ENCODE results near the gene PDE2A.
A peak's percentile ranks its signal among the peaks of the same experiment; 100 is the strongest.

Gene PDE2A

GRCh38 chr11:72541257-72541974 lies 132.8 kb downstream of the PDE2A start:
- no peaks in the 10 kb centered on the region for H3K4me1 ChIP-seq (ENCODE audit: control insufficient read depth, insufficient read depth, low read length)
- DNase-seq (ENCODE audit: low read depth): no peak
- no peak overlapping the region for H3K9ac ChIP-seq (ENCODE audit: low read length)
- H3K36me3 ChIP-seq (ENCODE audit: control insufficient read depth, insufficient read depth, low read length, severe bottlenecking): no peaks in the 10 kb centered on the region
- H3K4me3 ChIP-seq (ENCODE audit: low read length): no peak overlapping the region
- H3K9me3 ChIP-seq (ENCODE audit: control insufficient read depth, low read length): no peaks in the 10 kb centered on the region
- peaks cover 84% of the 10 kb centered on the region for H3K27me3 ChIP-seq (replicated peaks; ENCODE audit: control insufficient read depth, insufficient read depth, low read length)

GRCh38 chr11:72537051-72537450 lies 137.2 kb downstream of the PDE2A start:
- no peaks in the 10 kb centered on the region for H3K9me3 ChIP-seq (ENCODE audit: control insufficient read depth, low read length)
- peaks cover 59% of the 10 kb centered on the region for H3K27me3 ChIP-seq (replicated peaks; ENCODE audit: control insufficient read depth, insufficient read depth, low read length)
- H3K36me3 ChIP-seq (ENCODE audit: control insufficient read depth, insufficient read depth, low read length, severe bottlenecking): no peaks in the 10 kb centered on the region
- H3K4me1 ChIP-seq (ENCODE audit: control insufficient read depth, insufficient read depth, low read length): no peaks in the 10 kb centered on the region
- H3K9ac ChIP-seq (ENCODE audit: low read length): no peak overlapping the region
- no peak for DNase-seq (ENCODE audit: low read depth)
- no peak overlapping the region for H3K4me3 ChIP-seq (ENCODE audit: low read length)

GRCh38 chr11:72535194-72535547 lies 139.1 kb downstream of the PDE2A start:
- Histone ChIP-seq H3K4me1 (ENCODE audit: control insufficient read depth, insufficient read depth, low read length) (no peaks in the 10 kb centered on the region), H3K27me3 (replicated peaks; ENCODE audit: control insufficient read depth, insufficient read depth, low read length) (peaks cover 48% of the 10 kb centered on the region), H3K9ac (ENCODE audit: low read length) (no peak overlapping the region), H3K36me3 (ENCODE audit: control insufficient read depth, insufficient read depth, low read length, severe bottlenecking) (no peaks in the 10 kb centered on the region), H3K4me3 (ENCODE audit: low read length) (no peak overlapping the region), H3K9me3 (ENCODE audit: control insufficient read depth, low read length) (no peaks in the 10 kb centered on the region)
- no peak for DNase-seq (ENCODE audit: low read depth)

GRCh38 chr11:72534371-72535193 lies 139.6 kb downstream of the PDE2A start:
- peak; percentile 56 for DNase-seq (ENCODE audit: low read depth)
- Histone ChIP-seq H3K4me1 (ENCODE audit: control insufficient read depth, insufficient read depth, low read length) (no peaks in the 10 kb centered on the region), H3K9me3 (ENCODE audit: control insufficient read depth, low read length) (no peaks in the 10 kb centered on the region), H3K4me3 (ENCODE audit: low read length) (no peak overlapping the region), H3K9ac (ENCODE audit: low read length) (no peak overlapping the region), H3K27me3 (replicated peaks; ENCODE audit: control insufficient read depth, insufficient read depth, low read length) (peaks cover 44% of the 10 kb centered on the region), H3K36me3 (ENCODE audit: control insufficient read depth, insufficient read depth, low read length, severe bottlenecking) (no peaks in the 10 kb centered on the region)

- Histone ChIP-seq H3K4me3 (ENCODE audit: low read length) (no peak overlapping the region), H3K27me3 (replicated peaks; ENCODE audit: control insufficient read depth, insufficient read depth, low read length) (peaks cover 20% of the 10 kb centered on the region), H3K36me3 (ENCODE audit: control insufficient read depth, insufficient read depth, low read length, severe bottlenecking) (no peaks in the 10 kb centered on the region), H3K9me3 (ENCODE audit: control insufficient read depth, low read length) (no peaks in the 10 kb centered on the region), H3K4me1 (ENCODE audit: control insufficient read depth, insufficient read depth, low read length) (no peaks in the 10 kb centered on the region), H3K9ac (ENCODE audit: low read length) (no peak overlapping the region)
- no peak for DNase-seq (ENCODE audit: low read depth)
Observed at GRCh38 chr11:72529068-72529467, 145.2 kb downstream of the PDE2A start.

GRCh38 chr11:72528121-72528520 lies 146.1 kb downstream of the PDE2A start:
- Histone ChIP-seq H3K9me3 (ENCODE audit: control insufficient read depth, low read length) (no peaks in the 10 kb centered on the region), H3K27me3 (replicated peaks; ENCODE audit: control insufficient read depth, insufficient read depth, low read length) (peaks cover 25% of the 10 kb centered on the region), H3K36me3 (ENCODE audit: control insufficient read depth, insufficient read depth, low read length, severe bottlenecking) (no peaks in the 10 kb centered on the region), H3K4me1 (ENCODE audit: control insufficient read depth, insufficient read depth, low read length) (no peaks in the 10 kb centered on the region), H3K9ac (ENCODE audit: low read length) (no peak overlapping the region), H3K4me3 (ENCODE audit: low read length) (no peak overlapping the region)
- no peak for DNase-seq (ENCODE audit: low read depth)
